GM18867 (cell line): ENCODE data around the gene NKD2.

ENCODE experiments used
- ATAC-seq: cut with Tn5 transposase; IDR thresholded peaks from one replicate; pipeline ENCODE4 v1.9.1; 2021; ENCODE audit warnings: mild to moderate bottlenecking, moderate library complexity; ENCODE audit not compliant: unreplicated experiment

The NKD2 gene

DNA sequence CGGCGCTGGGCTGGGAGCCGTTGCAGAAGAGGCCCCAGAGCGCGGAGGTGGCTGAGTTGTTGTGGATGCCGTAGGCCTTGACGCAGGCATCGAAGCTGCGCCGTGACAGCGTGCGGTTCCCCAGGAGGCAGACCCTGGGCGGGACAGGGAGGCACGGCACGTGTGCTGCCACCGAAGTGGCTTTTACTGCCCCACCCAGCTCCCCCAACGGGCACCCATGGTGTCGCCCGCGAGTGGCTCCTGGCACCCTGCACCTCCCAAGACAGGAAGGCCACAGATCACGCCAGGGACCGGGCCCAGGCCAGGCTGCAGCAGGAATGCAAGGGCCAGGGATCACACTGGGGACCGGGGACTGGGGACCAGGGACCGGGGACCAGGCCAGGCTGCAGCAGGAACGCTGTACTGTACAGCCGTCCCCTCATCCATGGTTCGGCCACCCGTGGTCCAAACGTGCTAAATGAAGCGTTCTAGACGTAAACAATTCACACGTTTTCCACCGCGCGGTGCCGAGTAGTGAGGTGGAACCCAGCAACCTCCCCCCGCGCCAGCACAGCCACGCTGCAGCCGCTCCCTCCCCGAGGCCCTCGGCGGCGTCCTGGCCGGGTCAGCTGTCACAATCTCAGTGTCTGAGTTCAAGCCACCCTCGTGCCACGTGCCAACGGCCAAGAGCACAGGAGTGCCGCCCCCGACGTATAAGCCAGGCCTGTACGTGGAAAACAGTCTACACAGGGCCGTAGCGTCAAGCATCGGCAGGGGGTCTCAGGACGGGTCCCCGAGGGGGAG lies 75.4 kb downstream of the NKD2 start:
- no peak for ATAC-seq

DNA sequence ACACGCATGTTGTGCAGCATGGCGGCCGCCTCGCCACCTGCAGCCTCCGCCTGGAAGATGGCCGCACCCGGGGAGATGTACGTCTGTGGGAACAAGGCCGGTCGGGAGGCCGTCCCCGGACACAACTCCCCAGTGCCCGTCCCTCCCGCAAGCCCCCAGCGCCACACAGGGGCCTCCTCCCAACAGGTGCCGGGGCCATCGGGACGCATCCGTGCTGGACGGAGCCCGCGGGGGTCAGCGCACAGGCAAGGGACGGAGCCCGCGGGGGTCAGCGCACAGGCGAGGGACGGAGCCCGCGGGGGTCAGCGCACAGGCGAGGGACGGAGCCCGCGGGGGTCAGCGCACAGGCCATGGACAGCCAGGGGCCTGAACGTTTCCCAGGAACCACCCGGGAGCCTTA lies 76.8 kb downstream of the NKD2 start:
- ATAC-seq = no peak

DNA sequence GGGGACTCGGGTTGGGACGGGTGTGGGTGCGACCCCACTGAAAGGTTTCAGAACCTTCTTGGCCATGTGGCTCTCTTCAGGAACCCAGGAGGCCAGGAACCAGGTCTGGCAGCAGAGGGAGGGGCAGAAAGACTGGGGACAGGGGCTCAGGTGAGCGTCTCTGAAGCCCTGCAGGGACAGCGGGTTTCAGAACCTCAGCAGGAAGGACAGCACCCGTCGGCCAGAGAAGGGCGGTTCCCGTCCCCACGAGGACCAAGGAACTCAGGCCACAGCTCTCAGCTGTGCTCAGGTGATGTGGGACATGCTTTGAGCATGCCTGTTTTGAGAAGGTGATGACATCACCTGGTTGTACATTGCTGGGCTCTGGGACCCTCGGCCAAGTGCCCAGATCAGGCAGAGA lies 77.5 kb downstream of the NKD2 start:
- no peak for ATAC-seq

DNA sequence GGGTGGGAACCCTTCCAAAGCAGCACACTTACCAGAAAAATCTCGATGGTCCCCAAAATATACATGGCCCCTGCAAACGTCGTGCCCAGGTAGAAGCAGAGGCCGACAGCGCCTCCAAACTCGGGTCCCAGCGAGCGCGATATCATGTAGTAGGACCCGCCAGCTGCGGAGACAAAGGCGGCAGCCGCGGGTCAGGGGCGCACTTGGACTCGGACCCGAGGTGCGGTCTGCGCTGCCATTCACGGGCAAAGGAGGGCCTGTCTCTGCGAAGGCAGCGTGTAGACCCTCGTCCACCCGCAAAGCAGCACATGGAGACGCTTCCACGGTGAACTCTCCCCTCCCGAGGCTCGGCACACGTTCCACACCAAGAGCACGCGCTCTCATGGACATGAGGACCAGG lies 78.3 kb downstream of the NKD2 start:
- ATAC-seq = no peak

DNA sequence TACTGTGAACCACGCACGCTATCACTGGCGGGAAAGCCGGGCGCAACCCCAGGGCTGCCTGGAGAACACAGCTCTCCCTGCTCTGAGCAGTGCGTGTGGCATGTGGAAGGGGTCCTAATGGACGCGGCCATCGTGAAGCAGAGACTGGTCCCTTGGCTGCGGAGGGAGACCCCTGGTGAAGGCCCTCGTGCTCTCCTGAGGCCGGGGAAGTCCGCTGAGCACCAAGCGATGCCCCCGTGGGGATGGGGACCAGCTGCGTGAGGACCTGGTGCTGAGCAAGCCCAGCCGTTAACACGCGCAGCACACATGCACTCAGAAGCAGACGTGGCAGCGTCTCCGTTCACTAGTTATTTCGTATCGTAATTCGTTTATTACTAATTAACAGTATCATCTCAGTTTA lies 78.8 kb downstream of the NKD2 start:
- ATAC-seq = no peak

DNA sequence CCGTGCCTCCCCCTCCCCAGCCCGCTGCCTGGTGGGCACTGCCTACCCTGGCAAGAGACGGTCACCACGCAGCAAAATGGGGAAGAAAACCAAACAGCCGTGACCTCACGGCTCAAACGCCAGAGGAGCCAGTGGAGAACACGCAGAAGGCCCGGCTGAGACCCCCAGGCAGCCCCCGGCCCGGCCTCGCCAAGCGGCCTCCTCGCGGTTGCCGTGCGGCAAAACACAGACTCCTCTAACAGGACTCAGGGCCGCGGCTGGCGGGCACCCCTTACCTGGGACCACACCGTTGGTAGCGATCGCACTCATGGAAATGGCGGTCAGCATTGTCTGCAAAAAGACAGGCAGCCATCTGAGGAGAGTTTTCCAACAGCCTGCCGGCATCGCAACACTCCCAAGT lies 79.4 kb downstream of the NKD2 start:
- no peak for ATAC-seq
